H1 (cell line): ENCODE results near the gene FAM98C. TPM values are rescaled to one million over a fixed set of nuclear protein-coding genes. Genes with fewer than 3 reads are reported as not detected.

Experiments used
- BACH1 ChIP-seq: IDR thresholded peaks from 2 replicates; pipeline ENCODE4 v1.6.1; 2012; ENCODE audit warnings: low read length, improper control_type of control experiment
- BCL11A ChIP-seq, 2 experiments: IDR thresholded peaks; one replicate each; pipeline ENCODE4 v1.6.1; 2011; ENCODE audit warnings: low read depth in 2 of 2, low read length in 2 of 2, mild to moderate bottlenecking in 2 of 2
- CEBPB ChIP-seq: IDR thresholded peaks from 2 replicates; pipeline ENCODE4 v1.6.1; 2012; ENCODE audit warnings: low read depth, low read length
- CHD1 ChIP-seq: IDR thresholded peaks from 2 replicates; pipeline ENCODE4 v1.6.1; 2012; ENCODE audit warnings: low read depth, low read length, improper control_type of control experiment
- FOSL1 ChIP-seq: IDR thresholded peaks from 2 replicates; pipeline ENCODE4 v1.6.1; 2011; ENCODE audit warnings: mild to moderate bottlenecking, low read depth, low read length, moderate library complexity; ENCODE audit not compliant: insufficient read depth
- GTF2F1 ChIP-seq: IDR thresholded peaks from 2 replicates; pipeline ENCODE4 v1.6.1; 2012; ENCODE audit warnings: low read depth, low read length, improper control_type of control experiment, borderline replicate concordance
- HDAC6 ChIP-seq: IDR thresholded peaks from one replicate; pipeline ENCODE4 v1.7.1; 2012; ENCODE audit warnings: low read depth, mild to moderate bottlenecking, inconsistent platforms, low read length, moderate library complexity
- JUN ChIP-seq: IDR thresholded peaks from 2 replicates; pipeline ENCODE4 v1.6.1; 2011; ENCODE audit warnings: low read depth, mild to moderate bottlenecking, improper control_type of control experiment, low read length
- JUND ChIP-seq: IDR thresholded peaks from 2 replicates; pipeline ENCODE4 v1.6.1; 2011; ENCODE audit warnings: mild to moderate bottlenecking, improper control_type of control experiment, low read length
- MAFK ChIP-seq: IDR thresholded peaks from 2 replicates; pipeline ENCODE4 v1.6.1; 2012; ENCODE audit warnings: low read depth, mild to moderate bottlenecking, improper control_type of control experiment, low read length
- NANOG ChIP-seq: IDR thresholded peaks from 2 replicates; pipeline ENCODE4 v1.6.1; 2011; ENCODE audit warnings: low read length, low read depth, mild to moderate bottlenecking, inconsistent platforms; ENCODE audit not compliant: insufficient read depth, poor library complexity, severe bottlenecking
- NRF1 ChIP-seq: IDR thresholded peaks from 2 replicates; pipeline ENCODE4 v1.6.1; 2011; ENCODE audit warnings: mild to moderate bottlenecking, low read depth, low read length, improper control_type of control experiment
- PHF8 ChIP-seq: fragments of 200-600 bp; sonication (generic); conservative IDR thresholded peaks from 2 replicates; pipeline ENCODE4 v1.7.1; 2012; ENCODE audit warnings: low read depth, mild to moderate bottlenecking, inconsistent platforms, low read length, moderate library complexity
- POLR2A ChIP-seq, 2 experiments: IDR thresholded peaks; 1 replicate in 1 of 2; 2 replicates in 1 of 2; pipeline ENCODE4 v1.6.1; 2011; ENCODE audit warnings: low read depth in 2 of 2, low read length in 2 of 2, mild to moderate bottlenecking in 2 of 2; ENCODE audit errors: control extremely low read depth in 1 of 2
- POU5F1 ChIP-seq: IDR thresholded peaks from 2 replicates; pipeline ENCODE4 v1.6.1; 2011; ENCODE audit warnings: low read depth, mild to moderate bottlenecking, low read length, moderate library complexity
- RBBP5 ChIP-seq: IDR thresholded peaks from 2 replicates; pipeline ENCODE4 v1.7.1; 2012; ENCODE audit warnings: low read depth, mild to moderate bottlenecking, inconsistent platforms, low read length, moderate library complexity, borderline replicate concordance
- SIN3A ChIP-seq, 2 experiments: IDR thresholded peaks in 1 of 2; conservative IDR thresholded peaks in 1 of 2; 2 replicates each; pipeline ENCODE4 v1.6.1; 2011 to 2012; ENCODE audit warnings: low read length in 2 of 2, improper control_type of control experiment in 1 of 2, low read depth in 1 of 2, mild to moderate bottlenecking in 1 of 2
- SIRT6 ChIP-seq: IDR thresholded peaks from one replicate; pipeline ENCODE4 v1.7.1; 2012; ENCODE audit warnings: low read length, inconsistent platforms
- SP2 ChIP-seq: IDR thresholded peaks from 2 replicates; pipeline ENCODE4 v1.6.1; 2012; ENCODE audit warnings: mild to moderate bottlenecking, low read length, inconsistent platforms
- SP4 ChIP-seq: IDR thresholded peaks from 2 replicates; pipeline ENCODE4 v1.6.1; 2012; ENCODE audit warnings: low read length, inconsistent platforms
- TEAD4 ChIP-seq: IDR thresholded peaks from 2 replicates; pipeline ENCODE4 v1.6.1; 2012; ENCODE audit warnings: low read depth, low read length, inconsistent platforms, mixed read lengths
- USF2 ChIP-seq: IDR thresholded peaks from 2 replicates; pipeline ENCODE4 v1.6.1; 2011; ENCODE audit warnings: low read length, improper control_type of control experiment
- ZNF274 ChIP-seq: IDR thresholded peaks from 2 replicates; pipeline ENCODE4 v1.7.0; 2012; ENCODE audit warnings: low read length, borderline replicate concordance; ENCODE audit errors: extremely low read depth
- polyA plus RNA-seq, 7 experiments: library from polyadenylated mRNA; depleted of rRNA in 3 of 7; stranded (reverse) in 5 of 7; unstranded in 2 of 7; fragments of >200 nt in 5 of 7; fragments of 200-250 nt in 2 of 7; gene quantifications; 1 replicate in 5 of 7; 2 replicates in 1 of 7; 4 replicates in 1 of 7; pipeline versions ENCODE4 v1.2.1 to v1.2.3, GENCODE V29; 2011 to 2013; ENCODE audit warnings: missing spikeins in 2 of 7, mixed read lengths in 2 of 7
- total RNA-seq: library from RNA; stranded (reverse); fragmentation: NEBNext Ultra II Directional; extraction: Animal tissue kit (Norgen Biotek cat#: 25700); gene quantifications from 2 replicates; pipeline ENCODE4 v1.2.1, GENCODE V29; 2021

The FAM98C gene
- total and polyA plus RNA-seq, 2 of the 8 experiments (the other 6 are each of a cell fraction or from before 2014, with no cell fraction given): 6.1 to 9.4 TPM

- TF ChIP-seq HDAC6 (no peak), BACH1 (no peak), USF2 (no peak), RBBP5 (no peak), NANOG (peak; percentile 24), FOSL1 (no peak), POLR2A (IDR thresholded peaks at IDR 0.05; ENCODE audit: control extremely low read depth in 1 of 2, low read depth in 2 of 2, low read length in 2 of 2) (peak in 1 of 2 experiments; percentile 64; a peak in 2 of 3 replicates), SIN3A (conservative IDR thresholded peaks at IDR 0.05 in 1 of 2, IDR thresholded peaks at IDR 0.05 in 1 of 2; ENCODE audit: low read depth in 1 of 2, low read length in 2 of 2) (peak; percentile 24 to 68; a peak in 1 of 4 replicates), POU5F1 (no peak), GTF2F1 (no peak), NRF1 (no peak), CEBPB (no peak), SP2 (no peak), BCL11A (IDR thresholded peaks at IDR 0.05; ENCODE audit: low read depth in 2 of 2, low read length in 2 of 2) (no peak), JUND (no peak), ZNF274 (no peak), MAFK (0 out of 2 replicates have a peak, but pooled peaks have one; percentile 34), PHF8 (0 out of 2 replicates have a peak, but pooled peaks have one; percentile 15), SP4 (no peak), CHD1 (no peak), SIRT6 (no peak), TEAD4 (no peak), JUN (no peak)
These were observed 30.4 kb downstream of the FAM98C start, which contains the start of gene RYR1 (continued) for GRCh38 chr19:38433268-38433733.
